ENCODE measurements around the gene PTGDS. TPM values are rescaled to one million over a fixed set of nuclear protein-coding genes. Genes with fewer than 3 reads are reported as not detected.
A peak's percentile ranks its signal among the peaks of the same experiment; 100 is the strongest.

The PTGDS gene
- total RNA-seq, 2 donors from 2014 or later: 15.9 to 26.1 TPM

DNA sequence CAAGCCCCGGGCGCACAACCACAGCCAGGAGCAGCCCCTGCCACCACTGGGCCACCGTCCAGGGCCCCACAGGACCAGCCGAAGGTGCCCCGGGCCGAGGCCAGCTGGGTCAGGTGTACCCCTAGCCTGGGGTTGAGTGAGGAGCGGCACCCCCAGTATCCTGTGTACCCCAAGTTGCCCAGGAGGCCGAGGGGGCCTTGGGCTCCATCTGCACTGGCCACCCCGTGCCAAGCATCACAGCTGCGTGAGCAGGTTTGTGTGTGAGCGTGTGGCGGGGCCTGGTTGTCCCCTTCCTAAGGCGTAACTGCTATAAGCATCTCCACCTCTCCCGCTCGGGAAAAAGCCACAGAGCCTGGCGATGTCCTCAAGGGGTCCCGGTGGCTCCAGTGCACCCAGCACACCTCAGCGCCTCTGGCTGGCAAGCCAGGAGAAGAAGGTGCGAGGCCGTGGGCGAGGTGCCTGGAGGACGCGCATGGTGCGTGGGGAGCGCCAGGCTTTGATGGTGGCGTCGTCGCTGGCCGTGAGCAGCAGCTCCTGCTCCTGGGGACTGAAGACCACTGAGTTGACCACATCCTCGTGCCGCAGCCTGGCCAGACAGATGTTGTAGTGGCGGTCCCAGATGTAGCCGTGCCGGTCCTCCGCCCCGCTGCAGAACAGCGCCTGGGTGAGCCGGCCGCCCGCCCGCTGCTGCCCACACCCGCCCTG, 36.6 kb upstream of the PTGDS start:
- intact Hi-C loops (cut with DNase I): no loop called here
- H3K4me1 ChIP-seq: peaks cover 5% of the 10 kb centered on the region
- no peaks in the 10 kb centered on the region for H3K9me3 ChIP-seq
- no peak overlapping the region for H3K9ac ChIP-seq (ENCODE audit: low read depth in 2 of 2, low read length in 2 of 2)
- TF ChIP-seq, protein P1, sequence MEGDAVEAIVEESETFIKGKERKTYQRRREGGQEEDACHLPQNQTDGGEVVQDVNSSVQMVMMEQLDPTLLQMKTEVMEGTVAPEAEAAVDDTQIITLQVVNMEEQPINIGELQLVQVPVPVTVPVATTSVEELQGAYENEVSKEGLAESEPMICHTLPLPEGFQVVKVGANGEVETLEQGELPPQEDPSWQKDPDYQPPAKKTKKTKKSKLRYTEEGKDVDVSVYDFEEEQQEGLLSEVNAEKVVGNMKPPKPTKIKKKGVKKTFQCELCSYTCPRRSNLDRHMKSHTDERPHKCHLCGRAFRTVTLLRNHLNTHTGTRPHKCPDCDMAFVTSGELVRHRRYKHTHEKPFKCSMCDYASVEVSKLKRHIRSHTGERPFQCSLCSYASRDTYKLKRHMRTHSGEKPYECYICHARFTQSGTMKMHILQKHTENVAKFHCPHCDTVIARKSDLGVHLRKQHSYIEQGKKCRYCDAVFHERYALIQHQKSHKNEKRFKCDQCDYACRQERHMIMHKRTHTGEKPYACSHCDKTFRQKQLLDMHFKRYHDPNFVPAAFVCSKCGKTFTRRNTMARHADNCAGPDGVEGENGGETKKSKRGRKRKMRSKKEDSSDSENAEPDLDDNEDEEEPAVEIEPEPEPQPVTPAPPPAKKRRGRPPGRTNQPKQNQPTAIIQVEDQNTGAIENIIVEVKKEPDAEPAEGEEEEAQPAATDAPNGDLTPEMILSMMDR (IDR thresholded peaks at IDR 0.05): no peak
- peaks cover 26% of the 10 kb centered on the region for H3K36me3 ChIP-seq
- H3K27me3 ChIP-seq: no peaks in the 10 kb centered on the region
- no peak overlapping the region for H3K27ac ChIP-seq
- no peak for DNase-seq
- no peak overlapping the region for H3K4me3 ChIP-seq

DNA sequence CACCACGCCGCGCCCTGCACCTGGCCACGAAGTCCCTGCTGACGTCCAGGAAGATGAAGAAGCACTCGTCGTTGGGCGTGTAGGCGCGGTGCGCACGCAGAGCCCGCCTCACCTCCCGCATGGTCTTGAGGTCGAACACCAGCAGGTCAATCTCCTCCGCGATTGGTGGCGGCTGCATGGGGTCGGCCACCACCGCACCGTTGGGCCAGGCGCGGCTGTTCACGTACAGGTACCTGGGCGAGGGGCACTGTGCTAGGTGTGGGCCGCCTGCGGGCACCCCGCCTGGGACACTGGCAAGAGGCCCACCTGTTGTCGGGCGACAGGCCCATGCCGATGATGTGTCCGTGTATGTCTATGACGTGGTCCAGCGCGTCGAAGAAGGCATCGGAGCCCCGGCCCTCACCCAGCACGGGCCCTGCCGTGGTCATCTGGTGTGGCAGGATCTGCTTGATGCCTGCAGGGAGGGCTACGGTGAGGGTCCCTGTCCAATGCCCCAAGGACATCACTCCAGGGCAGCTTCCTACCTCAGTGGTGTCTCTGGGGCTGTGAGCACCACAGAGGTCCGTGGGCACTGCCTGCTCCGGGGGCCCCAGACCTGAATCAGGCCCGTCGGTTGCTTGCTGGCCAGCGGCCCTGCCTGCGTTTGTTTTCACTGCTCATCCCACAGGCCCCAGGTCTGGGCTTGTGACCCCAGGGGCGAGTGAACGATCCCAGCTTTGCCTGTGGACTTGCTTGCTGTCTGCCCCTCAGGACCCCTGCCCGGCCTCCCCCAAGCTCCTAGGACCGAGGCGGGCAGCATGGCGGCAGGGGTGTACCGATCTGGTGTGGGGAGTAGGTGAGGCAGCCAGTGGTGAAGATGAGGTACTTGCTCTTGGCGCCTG, 35.8 kb upstream of the PTGDS start:
- H3K4me1 ChIP-seq: peaks cover 5% of the 10 kb centered on the region
- H3K9ac ChIP-seq (ENCODE audit: low read depth in 2 of 2, low read length in 2 of 2): no peak overlapping the region
- TF ChIP-seq, protein P1 (IDR thresholded peaks at IDR 0.05): no peak
- H3K27me3 ChIP-seq: no peaks in the 10 kb centered on the region
- H3K4me3 ChIP-seq: no peak overlapping the region
- H3K36me3 ChIP-seq: peaks cover 26% of the 10 kb centered on the region
- no peak overlapping the region for H3K27ac ChIP-seq
- intact Hi-C loops (cut with DNase I): no loop called here
- no peak for DNase-seq
- no peaks in the 10 kb centered on the region for H3K9me3 ChIP-seq

DNA sequence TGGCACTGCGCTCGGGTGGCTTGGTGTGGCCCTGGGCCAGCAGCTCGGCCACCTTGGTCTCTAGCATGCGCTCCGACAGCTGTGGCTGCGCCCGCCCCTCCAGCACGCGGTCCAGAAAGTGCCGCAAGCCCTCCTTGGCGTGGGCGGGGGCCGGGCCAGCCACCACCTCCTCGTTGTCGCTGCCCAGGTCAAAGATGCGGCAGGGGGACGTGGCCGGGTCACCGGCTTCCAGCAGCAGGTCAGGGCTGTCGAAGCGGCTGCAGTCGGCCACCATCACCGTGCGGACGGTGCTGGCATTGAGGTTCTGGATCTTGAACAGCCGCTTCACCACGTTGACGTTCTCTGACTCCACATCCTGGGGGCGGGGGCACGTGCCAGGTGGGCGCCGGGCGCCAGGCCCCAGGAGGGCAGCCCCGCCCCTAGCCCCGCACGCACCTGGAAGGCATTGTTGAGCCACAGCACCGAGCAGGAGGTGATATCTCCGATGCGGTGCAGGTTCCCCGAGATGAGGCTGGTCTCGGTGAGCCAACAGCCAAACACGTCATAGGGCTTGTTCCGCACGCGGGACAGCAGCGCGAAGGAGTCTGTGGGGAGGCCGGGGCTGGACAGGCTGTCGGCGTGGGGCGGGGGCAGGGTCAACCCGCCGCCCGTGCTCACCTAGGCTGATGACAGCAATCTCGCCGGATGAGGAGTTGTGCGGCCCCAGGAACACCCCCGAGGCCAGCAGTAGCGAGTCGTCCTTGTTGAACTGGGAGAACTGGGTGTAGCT, 35.0 kb upstream of the PTGDS start:
- intact Hi-C loops (cut with DNase I): no loop called here
- Histone ChIP-seq H3K36me3 (peaks cover 26% of the 10 kb centered on the region), H3K27me3 (no peaks in the 10 kb centered on the region), H3K4me1 (peaks cover 5% of the 10 kb centered on the region), H3K9ac (ENCODE audit: low read depth in 2 of 2, low read length in 2 of 2) (no peak overlapping the region), H3K9me3 (no peaks in the 10 kb centered on the region), H3K27ac (no peak overlapping the region), H3K4me3 (no peak overlapping the region)
- TF ChIP-seq, protein P1 (IDR thresholded peaks at IDR 0.05): no peak
- no peak for DNase-seq

DNA sequence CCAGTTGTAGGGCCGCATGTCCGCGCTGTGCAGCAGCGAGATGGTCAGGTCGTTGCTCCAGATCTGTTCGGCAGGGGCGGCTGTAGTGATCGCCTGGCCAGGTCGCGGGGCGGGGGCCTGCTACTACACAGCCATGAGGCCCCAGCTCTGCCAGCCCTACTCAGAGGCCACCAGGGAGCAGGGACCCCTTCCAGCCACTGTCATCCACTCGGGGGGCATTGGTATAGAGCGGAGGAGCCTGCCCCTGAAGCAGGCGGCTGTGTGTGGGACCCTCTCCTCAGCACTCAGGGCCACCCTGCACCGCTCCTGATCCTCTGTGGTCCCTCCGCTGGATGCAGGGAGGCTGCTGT, 34.4 kb upstream of the PTGDS start:
- H3K27ac ChIP-seq: no peak overlapping the region
- no peak for DNase-seq
- H3K27me3 ChIP-seq: no peaks in the 10 kb centered on the region
- intact Hi-C loops (cut with DNase I): no loop called here
- H3K9ac ChIP-seq (ENCODE audit: low read depth in 2 of 2, low read length in 2 of 2): peak overlapping the region in 1 of 2 donors; percentile 93
- H3K4me1 ChIP-seq: peaks cover 7% of the 10 kb centered on the region
- H3K9me3 ChIP-seq: no peaks in the 10 kb centered on the region
- peak overlapping the region; percentile 99 for H3K4me3 ChIP-seq
- TF ChIP-seq, protein P1 (IDR thresholded peaks at IDR 0.05): no peak
- H3K36me3 ChIP-seq: peaks cover 26% of the 10 kb centered on the region
